GM12878 (cell line): ENCODE data around the gene COG2. TPM values are rescaled to one million over a fixed set of nuclear protein-coding genes. Genes with fewer than 3 reads are reported as not detected.

Source experiments
- ATAC-seq: fragments of 200-7000 bp; cut with Tn5 transposase; 3 replicates; pipeline ENCODE4 v1.9.1; 2020; ENCODE audit warnings: mild to moderate bottlenecking, moderate library complexity
- BruUV-seq: library from RNA; stranded (reverse); fragments of 400-500 nt; replicated peaks from 2 replicates; lab custom pipeline; 2021; lab: Mats Ljungman, UMichigan
- CTCF ChIA-PET: fragments of 300-600 bp; sonication (Branson Sonifier 250); formaldehyde crosslinking; extraction: SDS; loops from one replicate; lab custom pipeline; 2021; ENCODE audit warnings: inconsistent platforms; lab: Yijun Ruan, JAX
- POLR2A ChIA-PET: fragments of 350-600 bp; formaldehyde crosslinking; extraction: SDS; loops from one replicate; lab custom pipeline; 2021; ENCODE audit warnings: inconsistent platforms; lab: Charles Lee
- RAD21 ChIA-PET: fragments of 300-600 bp; sonication (Branson Sonifier 250); formaldehyde crosslinking; loops from one replicate; lab custom pipeline; 2023; ENCODE audit warnings: antibody characterized with exemption; ENCODE audit not compliant: unreplicated experiment; lab: Charles Lee
- SMC1A ChIA-PET: fragments of 300-600 bp; sonication (Branson Sonifier 250); formaldehyde crosslinking; loops from one replicate; lab custom pipeline; 2023; ENCODE audit not compliant: unreplicated experiment, uncharacterized antibody; lab: Charles Lee
- DNase-seq: peaks from one replicate; pipeline ENCODE4 v3.0.0-alpha.2; 2011; ENCODE audit warnings: low read depth, low spot score
- FAIRE-seq: peaks from 3 replicates; lab custom pipeline; 2011; peaks lifted over from hg19 to GRCh38; lab: Jason Lieb, UNC
- H2AFZ ChIP-seq: 2 replicates; pipeline ENCODE4 v1.6.0; 2011; ENCODE audit warnings: low read depth, low read length, control low read depth; ENCODE audit not compliant: control insufficient read depth
- H3K27ac ChIP-seq: 2 replicates; pipeline ENCODE4 v1.5.1; 2011; ENCODE audit warnings: control low read depth; ENCODE audit not compliant: control insufficient read depth, insufficient read depth
- H3K27me3 ChIP-seq, 2 experiments: replicated peaks in 1 of 2; 2 replicates each; pipeline versions ENCODE4 v1.6.0 to v1.6.1; 2011; ENCODE audit warnings: low read length in 1 of 2; ENCODE audit not compliant: control insufficient read depth in 2 of 2, insufficient read depth in 2 of 2
- H3K36me3 ChIP-seq, 2 experiments: 2 replicates each; pipeline ENCODE4 v1.5.1; 2011; ENCODE audit warnings: low read length in 1 of 2; ENCODE audit not compliant: control insufficient read depth in 2 of 2, insufficient read depth in 2 of 2
- H3K4me1 ChIP-seq: 2 replicates; pipeline ENCODE4 v1.6.1; 2011; ENCODE audit warnings: mild to moderate bottlenecking, low read length, moderate library complexity, mixed read lengths; ENCODE audit not compliant: control insufficient read depth, insufficient read depth
- H3K4me2 ChIP-seq: 2 replicates; pipeline ENCODE4 v1.6.0; 2011; ENCODE audit warnings: control low read depth; ENCODE audit not compliant: control insufficient read depth, insufficient read depth
- H3K4me3 ChIP-seq: fragments of 200-600 bp; sonication (generic); 2 replicates; pipeline ENCODE4 v1.5.1; 2016
- H3K79me2 ChIP-seq: 2 replicates; pipeline ENCODE4 v1.6.0; 2011; ENCODE audit warnings: low read length; ENCODE audit not compliant: control insufficient read depth, insufficient read depth
- H3K9ac ChIP-seq: 2 replicates; pipeline ENCODE4 v1.8.0; 2011; ENCODE audit warnings: low read length, control low read depth, mixed read lengths; ENCODE audit not compliant: control insufficient read depth, insufficient read depth
- H3K9me3 ChIP-seq: replicated peaks from 3 replicates; pipeline ENCODE4 v1.5.1; 2011; ENCODE audit warnings: mild to moderate bottlenecking, low read length; ENCODE audit not compliant: control insufficient read depth, insufficient read depth
- H4K20me1 ChIP-seq: 2 replicates; pipeline ENCODE4 v1.6.0; 2011; ENCODE audit not compliant: control insufficient read depth, insufficient read depth
- ATF2 ChIP-seq: IDR thresholded peaks from 2 replicates; pipeline ENCODE4 v1.6.1; 2012; ENCODE audit warnings: low read length, inconsistent platforms
- BHLHE40 ChIP-seq, 2 experiments: fragments of 450-650 bp in 1 of 2; IDR thresholded peaks; 2 replicates each; pipeline ENCODE4 v1.6.1; 2011 to 2017; ENCODE audit warnings: low read depth in 2 of 2, borderline replicate concordance in 1 of 2, improper control_type of control experiment in 1 of 2, low read length in 1 of 2, mild to moderate bottlenecking in 1 of 2
- CBFB ChIP-seq: IDR thresholded peaks from 2 replicates; pipeline ENCODE4 v1.6.1; 2016; ENCODE audit warnings: antibody characterized with exemption, low read depth
- CHD2 ChIP-seq: IDR thresholded peaks from 2 replicates; pipeline ENCODE4 v1.6.1; 2011; ENCODE audit warnings: low read depth, low read length, improper control_type of control experiment, borderline replicate concordance
- HDGF ChIP-seq: fragments of 450-650 bp; IDR thresholded peaks from 2 replicates; pipeline ENCODE4 v1.6.1; 2016; ENCODE audit warnings: antibody characterized with exemption
- MEF2B ChIP-seq: fragments of 450-650 bp; IDR thresholded peaks from 2 replicates; pipeline ENCODE4 v1.6.1; 2018; ENCODE audit warnings: mild to moderate bottlenecking, moderate library complexity; ENCODE audit not compliant: partially characterized antibody, poor library complexity, severe bottlenecking
- MTA3 ChIP-seq: IDR thresholded peaks from 2 replicates; pipeline ENCODE4 v1.6.1; 2012; ENCODE audit warnings: low read length, inconsistent platforms, borderline replicate concordance
- NKRF ChIP-seq: fragments of 450-650 bp; conservative IDR thresholded peaks from 2 replicates; pipeline ENCODE4 v1.6.1; 2017; ENCODE audit warnings: mild to moderate bottlenecking, moderate library complexity
- POLR2AphosphoS2 ChIP-seq: IDR thresholded peaks from 2 replicates; pipeline ENCODE4 v1.6.1; 2011; ENCODE audit warnings: low read depth, mild to moderate bottlenecking, low read length, improper control_type of control experiment, moderate library complexity
- RB1 ChIP-seq: fragments of 450-650 bp; formaldehyde crosslinking; IDR thresholded peaks from 2 replicates; pipeline ENCODE4 v1.6.1; 2017; ENCODE audit warnings: mild to moderate bottlenecking, borderline replicate concordance
- SREBF2 ChIP-seq: IDR thresholded peaks from 2 replicates; pipeline ENCODE4 v1.6.1; 2012; ENCODE audit warnings: mild to moderate bottlenecking, low read length
- STAT3 ChIP-seq: IDR thresholded peaks from 2 replicates; pipeline ENCODE4 v1.6.1; 2011; ENCODE audit warnings: low read depth, low read length, improper control_type of control experiment
- ZBED1 ChIP-seq: IDR thresholded peaks from 2 replicates; pipeline ENCODE4 v1.6.1; 2016; ENCODE audit warnings: borderline replicate concordance
- WGBS: methylation state at CpG from one replicate; pipeline ENCODE4 v1.1.6; 2016; ENCODE audit warnings: low lambda C conversion rate; ENCODE audit not compliant: insufficient replicate concordance, insufficient coverage; ENCODE audit errors: missing lambda C conversion rate; 5-methylcytosine and 5-hydroxymethylcytosine counted together
- in situ Hi-C: fragments of 300-500 bp; cut with MboI; formaldehyde crosslinking; loops from 9 replicates; pipeline ENCODE4 v1.14.3; 2018; ENCODE audit warnings: mixed read lengths
- intact Hi-C: fragments of 100-400 bp; cut with micrococcal nuclease; formaldehyde crosslinking; loops from one replicate; pipeline ENCODE4 v1.14.2; 2022; ENCODE audit not compliant: unreplicated experiment
- polyA plus RNA-seq, 11 experiments: library from polyadenylated mRNA; depleted of rRNA in 4 of 11; unstranded in 6 of 11; stranded (reverse) in 5 of 11; fragments of >200 nt; fragmentation: Nextera tagmentation in 4 of 11; fragmentation: Illumina TruSeq in 1 of 11; extraction: Ambion mirVana in 4 of 11; extraction: Trizol in 1 of 11; gene quantifications; 1 replicate in 1 of 11; 2 replicates in 10 of 11; pipeline versions ENCODE4 v1.2.1 to v1.2.3, GENCODE V29; 2011 to 2016; ENCODE audit warnings: inconsistent platforms in 2 of 11, missing spikeins in 2 of 11, low read depth in 1 of 11
- total RNA-seq, 4 experiments: library from RNA; depleted of rRNA in 3 of 4; stranded (reverse); fragments of >200 nt in 3 of 4; fragmentation: Illumina TruSeq in 1 of 4; extraction: Trizol in 1 of 4; gene quantifications; 2 replicates each; pipeline versions ENCODE4 v1.2.1 to v1.2.3, GENCODE V29; 2013 to 2021
- TF ChIP-seq, protein P1 (sequence below): IDR thresholded peaks from 2 replicates; pipeline ENCODE4 v1.6.1; 2011; ENCODE audit warnings: low read depth, low read length, improper control_type of control experiment, borderline replicate concordance
- TF ChIP-seq, protein P2 (sequence below): IDR thresholded peaks from 2 replicates; pipeline ENCODE4 v1.6.1; 2011; ENCODE audit warnings: borderline replicate concordance, low read depth, mild to moderate bottlenecking, moderate library complexity, mixed read lengths, low read length; ENCODE audit not compliant: insufficient read depth; ENCODE audit errors: extremely low read length
- TF ChIP-seq, protein P3 (sequence below): fragments of 450-650 bp; IDR thresholded peaks from 2 replicates; pipeline ENCODE4 v1.6.1; 2018; ENCODE audit warnings: borderline replicate concordance, mild to moderate bottlenecking; ENCODE audit not compliant: partially characterized antibody

COG2 gene
- total and polyA plus RNA-seq, 10 of the 15 experiments (the other 5 are each of a cell fraction or from before 2014, with no cell fraction given), result 15.0 to 31.5 (median 28.3) TPM

- TF ChIP-seq ATF2, result no peak
- no peak for TF ChIP-seq RB1
- TF ChIP-seq STAT3, result no peak
- TF ChIP-seq, protein P1, sequence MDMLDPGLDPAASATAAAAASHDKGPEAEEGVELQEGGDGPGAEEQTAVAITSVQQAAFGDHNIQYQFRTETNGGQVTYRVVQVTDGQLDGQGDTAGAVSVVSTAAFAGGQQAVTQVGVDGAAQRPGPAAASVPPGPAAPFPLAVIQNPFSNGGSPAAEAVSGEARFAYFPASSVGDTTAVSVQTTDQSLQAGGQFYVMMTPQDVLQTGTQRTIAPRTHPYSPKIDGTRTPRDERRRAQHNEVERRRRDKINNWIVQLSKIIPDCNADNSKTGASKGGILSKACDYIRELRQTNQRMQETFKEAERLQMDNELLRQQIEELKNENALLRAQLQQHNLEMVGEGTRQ, result no peak
- TF ChIP-seq CBFB, result no peak
- no peak for TF ChIP-seq BHLHE40 (IDR thresholded peaks at IDR 0.05; ENCODE audit: borderline replicate concordance in 1 of 2, low read depth in 2 of 2, low read length in 1 of 2)
Measured at GRCh38 chr1:230611878-230612235, 30.4 kb upstream of the COG2 start (continued).

DNA sequence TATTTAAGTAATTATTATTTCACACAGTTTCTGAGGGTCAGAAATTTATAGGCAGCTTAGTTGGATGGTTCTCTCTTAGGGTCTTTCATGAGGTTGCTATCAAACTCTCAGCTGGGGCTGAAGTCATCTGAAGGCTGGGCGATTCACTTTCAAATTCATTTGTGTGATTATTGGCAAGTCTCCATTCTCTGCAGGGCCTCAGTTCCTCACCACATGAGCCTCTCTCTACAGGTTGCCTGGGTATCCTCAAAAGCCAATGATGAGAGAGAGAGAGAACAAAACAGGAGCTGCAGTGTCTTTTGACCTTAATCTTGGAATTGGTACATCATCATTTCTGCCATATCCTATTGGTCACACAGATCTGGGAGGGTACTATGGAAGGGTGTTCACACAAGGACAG is 29.6 kb upstream of the COG2 start:
- no peaks in the 10 kb centered on the region for H3K36me3 ChIP-seq
- no TSS peak for BruUV-seq
- SMC1A ChIA-PET, result no interaction called here
- H3K4me1 ChIP-seq, result peaks cover 4% of the 10 kb centered on the region; the same call in 1 of the 2 replicates
- intact Hi-C loops, result no loop called here
- no peaks in the 10 kb centered on the region for H3K9me3 ChIP-seq
- no peak overlapping the region for H3K27ac ChIP-seq
- CTCF ChIA-PET, result no interaction called here
- H3K9ac ChIP-seq, result no peak overlapping the region
- RAD21 ChIA-PET, result no interaction called here
- ATAC-seq (no peak), DNase-seq (no peak), FAIRE-seq (no peak)
- POLR2A ChIA-PET, result no interaction called here
- 0% methylated on average over 1 of the region's 1 CpG for WGBS
- H3K4me2 ChIP-seq, result no peak overlapping the region
- no peaks in the 10 kb centered on the region for H3K79me2 ChIP-seq
- in situ Hi-C loops, result no loop called here
- no peaks in the 10 kb centered on the region for H4K20me1 ChIP-seq
- no peak overlapping the region for H2AFZ ChIP-seq
- no peaks in the 10 kb centered on the region for H3K27me3 ChIP-seq
- H3K4me3 ChIP-seq, result no peak overlapping the region
- no peak for TF ChIP-seq SREBF2
- no peak for TF ChIP-seq NKRF
- TF ChIP-seq ZBED1, result no peak
- no peak for TF ChIP-seq POLR2AphosphoS2
- TF ChIP-seq, protein P2, sequence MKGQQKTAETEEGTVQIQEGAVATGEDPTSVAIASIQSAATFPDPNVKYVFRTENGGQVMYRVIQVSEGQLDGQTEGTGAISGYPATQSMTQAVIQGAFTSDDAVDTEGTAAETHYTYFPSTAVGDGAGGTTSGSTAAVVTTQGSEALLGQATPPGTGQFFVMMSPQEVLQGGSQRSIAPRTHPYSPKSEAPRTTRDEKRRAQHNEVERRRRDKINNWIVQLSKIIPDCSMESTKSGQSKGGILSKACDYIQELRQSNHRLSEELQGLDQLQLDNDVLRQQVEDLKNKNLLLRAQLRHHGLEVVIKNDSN, result no peak
- no peak for TF ChIP-seq MTA3
- TF ChIP-seq, protein P3, sequence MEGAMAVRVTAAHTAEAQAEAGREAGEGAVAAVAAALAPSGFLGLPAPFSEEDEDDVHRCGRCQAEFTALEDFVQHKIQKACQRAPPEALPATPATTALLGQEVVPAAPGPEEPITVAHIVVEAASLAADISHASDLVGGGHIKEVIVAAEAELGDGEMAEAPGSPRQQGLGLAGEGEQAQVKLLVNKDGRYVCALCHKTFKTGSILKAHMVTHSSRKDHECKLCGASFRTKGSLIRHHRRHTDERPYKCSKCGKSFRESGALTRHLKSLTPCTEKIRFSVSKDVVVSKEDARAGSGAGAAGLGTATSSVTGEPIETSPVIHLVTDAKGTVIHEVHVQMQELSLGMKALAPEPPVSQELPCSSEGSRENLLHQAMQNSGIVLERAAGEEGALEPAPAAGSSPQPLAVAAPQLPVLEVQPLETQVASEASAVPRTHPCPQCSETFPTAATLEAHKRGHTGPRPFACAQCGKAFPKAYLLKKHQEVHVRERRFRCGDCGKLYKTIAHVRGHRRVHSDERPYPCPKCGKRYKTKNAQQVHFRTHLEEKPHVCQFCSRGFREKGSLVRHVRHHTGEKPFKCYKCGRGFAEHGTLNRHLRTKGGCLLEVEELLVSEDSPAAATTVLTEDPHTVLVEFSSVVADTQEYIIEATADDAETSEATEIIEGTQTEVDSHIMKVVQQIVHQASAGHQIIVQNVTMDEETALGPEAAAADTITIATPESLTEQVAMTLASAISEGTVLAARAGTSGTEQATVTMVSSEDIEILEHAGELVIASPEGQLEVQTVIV, result no peak
- TF ChIP-seq HDGF, result no peak
- TF ChIP-seq MEF2B, result no peak
- TF ChIP-seq CHD2, result no peak
